HCT116 (cell line): ENCODE measurements around the gene SERPINE3. TPM values are rescaled to one million over a fixed set of nuclear protein-coding genes. Genes with fewer than 3 reads are reported as not detected.

Experiments used
- ATAC-seq: fragments of 200-7000 bp; cut with Tn5 transposase; 2 replicates; pipeline ENCODE4 v1.9.1; 2020; ENCODE audit warnings: mild to moderate bottlenecking, moderate library complexity
- BruUV-seq: library from RNA; stranded (reverse); fragments of 400-500 nt; replicated peaks from 2 replicates; lab custom pipeline; 2021; lab: Mats Ljungman, UMichigan
- CTCF ChIA-PET: fragments of 300-600 bp; sonication (Branson Sonifier 250); formaldehyde crosslinking; loops from one replicate; lab custom pipeline; 2021; ENCODE audit warnings: antibody characterized with exemption; lab: Charles Lee
- POLR2A ChIA-PET: fragments of 300-600, 350-600 bp; sonication (Branson Sonifier 250); formaldehyde crosslinking; loops from one replicate; lab custom pipeline; 2021; ENCODE audit warnings: antibody characterized with exemption; lab: Charles Lee
- RAD21 ChIA-PET, 2 experiments: fragments of 300-600 bp; sonication (Branson Sonifier 250); formaldehyde crosslinking; loops; one replicate each; lab custom pipeline; 2023; ENCODE audit warnings: low total read pairs in 2 of 2; ENCODE audit not compliant: uncharacterized antibody in 2 of 2, unreplicated experiment in 2 of 2, low non-redundant PET in 1 of 2; lab: Charles Lee
- DNase-seq: peaks from one replicate; pipeline ENCODE4 v3.0.0-alpha.2; 2010; ENCODE audit warnings: low read depth, low spot score
- H2AFZ ChIP-seq: fragments of 200-600 bp; shearing (Covaris generic), sonication (generic); 2 replicates; pipeline ENCODE4 v1.6.1; 2017; ENCODE audit warnings: low read depth, mixed run types, mixed read lengths, antibody characterized with exemption, low read length; ENCODE audit not compliant: poor library complexity, severe bottlenecking
- H3K27ac ChIP-seq: 2 replicates; pipeline ENCODE4 v1.5.1; 2012; ENCODE audit warnings: low read depth, low read length
- H3K27me3 ChIP-seq: fragments of 200-600 bp; sonication (generic); 2 replicates; pipeline ENCODE4 v1.6.1; 2016; ENCODE audit warnings: mixed run types, low read length, mixed read lengths; ENCODE audit not compliant: insufficient read depth
- H3K36me3 ChIP-seq, 2 experiments: fragments of 200-500 bp in 1 of 2; fragments of 200-600 bp in 1 of 2; sonication (Bioruptor generic) in 1 of 2; sonication (generic) in 1 of 2; 2 replicates each; pipeline versions ENCODE4 v1.5.1 to v1.6.1; 2014 to 2016; ENCODE audit warnings: low read length in 2 of 2, inconsistent platforms in 1 of 2, mixed read lengths in 1 of 2, mixed run types in 1 of 2; ENCODE audit not compliant: insufficient read depth in 2 of 2, control insufficient read depth in 1 of 2
- H3K4me1 ChIP-seq, 2 experiments: fragments of 200-600 bp in 1 of 2; sonication (generic) in 1 of 2; 2 replicates each; pipeline versions ENCODE4 v1.5.1 to v1.6.1; 2012 to 2017; ENCODE audit warnings: low read length in 2 of 2, inconsistent platforms in 1 of 2, mild to moderate bottlenecking in 1 of 2, mixed read lengths in 1 of 2, mixed run types in 1 of 2, moderate library complexity in 1 of 2; ENCODE audit not compliant: insufficient read depth in 2 of 2, control insufficient read depth in 1 of 2
- H3K4me2 ChIP-seq: fragments of 200-600 bp; sonication (generic); 2 replicates; pipeline ENCODE4 v1.6.1; 2017; ENCODE audit warnings: mixed run types, low read length, mixed read lengths
- H3K4me3 ChIP-seq, 2 experiments: fragments of 200-600 bp in 1 of 2; sonication (generic) in 1 of 2; replicated peaks in 1 of 2; 2 replicates each; pipeline ENCODE4 v1.5.1; 2011 to 2016; ENCODE audit warnings: low read length in 2 of 2, control low read depth in 1 of 2, low read depth in 1 of 2, mild to moderate bottlenecking in 1 of 2, mixed read lengths in 1 of 2, mixed run types in 1 of 2
- H3K79me2 ChIP-seq: fragments of 200-600 bp; sonication (generic); 2 replicates; pipeline ENCODE4 v1.6.1; 2017; ENCODE audit warnings: mild to moderate bottlenecking, mixed run types, low read length, moderate library complexity, mixed read lengths; ENCODE audit not compliant: insufficient read depth
- H3K9ac ChIP-seq: fragments of 200-600 bp; sonication (generic); 2 replicates; pipeline ENCODE4 v1.6.1; 2016; ENCODE audit warnings: low read length, mixed read lengths
- H3K9me2 ChIP-seq: fragments of 200-600 bp; sonication (generic), shearing (Covaris generic); 2 replicates; pipeline ENCODE4 v1.6.1; 2017; ENCODE audit warnings: mixed run types, mild to moderate bottlenecking, moderate library complexity; ENCODE audit not compliant: insufficient read depth
- H3K9me3 ChIP-seq, 2 experiments: fragments of 200-500 bp in 1 of 2; fragments of 200-600 bp in 1 of 2; sonication (Bioruptor generic) in 1 of 2; sonication (generic) in 1 of 2; 2 replicates each; pipeline ENCODE4 v1.6.1; 2014 to 2017; ENCODE audit warnings: low read length in 2 of 2, mixed read lengths in 2 of 2, inconsistent platforms in 1 of 2, low read depth in 1 of 2, mild to moderate bottlenecking in 1 of 2, mixed run types in 1 of 2, moderate library complexity in 1 of 2; ENCODE audit not compliant: control insufficient read depth in 1 of 2, insufficient read depth in 1 of 2
- H4K20me1 ChIP-seq: fragments of 200-600 bp; sonication (generic), shearing (Covaris generic); 2 replicates; pipeline ENCODE4 v1.6.1; 2017; ENCODE audit warnings: mixed run types, mild to moderate bottlenecking, moderate library complexity; ENCODE audit not compliant: insufficient read depth
- CEBPB ChIP-seq: IDR thresholded peaks from 2 replicates; pipeline ENCODE4 v1.6.1; 2012; ENCODE audit warnings: low read depth
- EGR1 ChIP-seq: IDR thresholded peaks from 2 replicates; pipeline ENCODE4 v1.6.1; 2012; ENCODE audit warnings: low read depth
- ELF1 ChIP-seq: IDR thresholded peaks from 2 replicates; pipeline ENCODE4 v1.6.1; 2012; ENCODE audit warnings: low read depth, borderline replicate concordance
- EZH2 ChIP-seq: fragments of 200-600 bp; sonication (generic); IDR thresholded peaks from 2 replicates; pipeline ENCODE4 v1.6.1; 2017; ENCODE audit warnings: antibody characterized with exemption, mixed run types
- FOSL1 ChIP-seq: IDR thresholded peaks from 2 replicates; pipeline ENCODE4 v1.6.1; 2012; ENCODE audit warnings: low read depth
- POLR2AphosphoS5 ChIP-seq: IDR thresholded peaks from 2 replicates; pipeline ENCODE4 v1.6.1; 2011; ENCODE audit warnings: mild to moderate bottlenecking, low read depth, low read length, moderate library complexity
- RAD21 ChIP-seq: IDR thresholded peaks from 2 replicates; pipeline ENCODE4 v1.6.1; 2012; ENCODE audit warnings: low read depth, mild to moderate bottlenecking
- SIN3A ChIP-seq: IDR thresholded peaks from 2 replicates; pipeline ENCODE4 v1.6.1; 2012; ENCODE audit warnings: low read depth
- SP1 ChIP-seq: IDR thresholded peaks from 2 replicates; pipeline ENCODE4 v1.6.1; 2012; ENCODE audit warnings: low read depth
- SRF ChIP-seq: IDR thresholded peaks from 2 replicates; pipeline ENCODE4 v1.6.1; 2012; ENCODE audit warnings: low read depth
- TCF7L2 ChIP-seq: IDR thresholded peaks from 2 replicates; pipeline ENCODE4 v1.7.0; 2011; ENCODE audit warnings: borderline replicate concordance, inconsistent platforms; ENCODE audit not compliant: insufficient read depth, insufficient read length; ENCODE audit errors: extremely low read depth
- YY1 ChIP-seq: IDR thresholded peaks from 2 replicates; pipeline ENCODE4 v1.6.1; 2011; ENCODE audit warnings: low read length, low read depth, moderate library complexity, mild to moderate bottlenecking; ENCODE audit not compliant: insufficient replicate concordance; ENCODE audit errors: extremely low read depth
- ZBTB33 ChIP-seq: IDR thresholded peaks from 2 replicates; pipeline ENCODE4 v1.6.1; 2011; ENCODE audit warnings: mild to moderate bottlenecking, low read length, moderate library complexity; ENCODE audit not compliant: insufficient replicate concordance; ENCODE audit errors: extremely low read depth
- ZNF274 ChIP-seq: fragments of 200-500 bp; sonication (Bioruptor generic); IDR thresholded peaks from 2 replicates; pipeline ENCODE4 v1.6.1; 2014; ENCODE audit warnings: mild to moderate bottlenecking, low read depth, low read length, inconsistent platforms
- intact Hi-C: fragments of 100-400 bp; cut with micrococcal nuclease; formaldehyde crosslinking; loops from 2 replicates; pipeline ENCODE4 v1.10.0; 2022
- total RNA-seq: library from RNA; stranded (reverse); gene quantifications from one replicate; pipeline ENCODE4 v1.2.1, GENCODE V29; 2021; ENCODE audit not compliant: unreplicated experiment
- TF ChIP-seq, protein P1 (sequence below): IDR thresholded peaks from 2 replicates; pipeline ENCODE4 v1.6.1; 2012
- TF ChIP-seq, protein P2 (sequence below), 3 experiments: fragments of 200-600 bp in 1 of 3; sonication (generic) in 1 of 3; IDR thresholded peaks in 2 of 3; conservative IDR thresholded peaks in 1 of 3; 2 replicates each; pipeline ENCODE4 v1.5.1; 2012 to 2017; ENCODE audit warnings: low read depth in 2 of 3, low read length in 2 of 3, antibody characterized with exemption in 1 of 3, borderline replicate concordance in 1 of 3, control low read depth in 1 of 3, mild to moderate bottlenecking in 1 of 3, mixed read lengths in 1 of 3, mixed run types in 1 of 3, moderate library complexity in 1 of 3; ENCODE audit not compliant: insufficient read depth in 1 of 3

SERPINE3 gene
- total RNA-seq, 1 experiment from 2014 or later: not detected

- H3K4me3 ChIP-seq: no peak overlapping the region
- H3K79me2 ChIP-seq: no peaks in the 10 kb centered on the region
- no peaks in the 10 kb centered on the region for H3K4me1 ChIP-seq
- no peak overlapping the region for H2AFZ ChIP-seq
- POLR2A ChIA-PET: no interaction called here
- no peak overlapping the region for H3K4me2 ChIP-seq
- H3K9ac ChIP-seq: no peak overlapping the region
- TF ChIP-seq RAD21 (no peak), SP1 (no peak), SIN3A (no peak), EZH2 (no peak), YY1 (no peak)
- CTCF ChIA-PET: interaction anchor here (0.6 kb wide), 1 partner anchor 47 kb away, joined by 3 read pairs; no protein-coding TSS in a partner anchor
- H3K36me3 ChIP-seq: no peaks in the 10 kb centered on the region
- no peak for DNase-seq
- H3K27me3 ChIP-seq: no peaks in the 10 kb centered on the region
- H4K20me1 ChIP-seq: no peaks in the 10 kb centered on the region
- no peaks in the 10 kb centered on the region for H3K9me2 ChIP-seq
- RAD21 ChIA-PET: no interaction called here
- no TSS peak for BruUV-seq
- no peak overlapping the region for H3K27ac ChIP-seq
- intact Hi-C loops: no loop called here
- no peak for ATAC-seq
- H3K9me3 ChIP-seq: no peaks in the 10 kb centered on the region
These were observed 6.7 kb upstream of the SERPINE3 start for GRCh38 chr13:51332566-51333361.

- ATAC-seq (no peak), DNase-seq (no peak)
- no TSS peak for BruUV-seq
- Histone ChIP-seq H2AFZ (no peak overlapping the region), H3K27ac (no peak overlapping the region), H3K4me3 (no peak overlapping the region), H3K9me2 (no peaks in the 10 kb centered on the region), H4K20me1 (no peaks in the 10 kb centered on the region), H3K4me1 (no peaks in the 10 kb centered on the region), H3K27me3 (no peaks in the 10 kb centered on the region), H3K9me3 (no peaks in the 10 kb centered on the region), H3K79me2 (no peaks in the 10 kb centered on the region), H3K9ac (no peak overlapping the region), H3K4me2 (no peak overlapping the region), H3K36me3 (no peaks in the 10 kb centered on the region)
- ChIA-PET POLR2A (no interaction called here), CTCF (no interaction called here), RAD21 (no interaction called here)
- intact Hi-C loops: no loop called here
- TF ChIP-seq POLR2AphosphoS5 (no peak), RAD21 (no peak), ZBTB33 (no peak), ELF1 (no peak), TCF7L2 (no peak), ZNF274 (no peak), SRF (no peak), YY1 (no peak), FOSL1 (no peak), CEBPB (no peak), EGR1 (no peak)
- TF ChIP-seq, protein P1, sequence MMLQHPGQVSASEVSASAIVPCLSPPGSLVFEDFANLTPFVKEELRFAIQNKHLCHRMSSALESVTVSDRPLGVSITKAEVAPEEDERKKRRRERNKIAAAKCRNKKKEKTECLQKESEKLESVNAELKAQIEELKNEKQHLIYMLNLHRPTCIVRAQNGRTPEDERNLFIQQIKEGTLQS: no peak
- TF ChIP-seq, protein P2, sequence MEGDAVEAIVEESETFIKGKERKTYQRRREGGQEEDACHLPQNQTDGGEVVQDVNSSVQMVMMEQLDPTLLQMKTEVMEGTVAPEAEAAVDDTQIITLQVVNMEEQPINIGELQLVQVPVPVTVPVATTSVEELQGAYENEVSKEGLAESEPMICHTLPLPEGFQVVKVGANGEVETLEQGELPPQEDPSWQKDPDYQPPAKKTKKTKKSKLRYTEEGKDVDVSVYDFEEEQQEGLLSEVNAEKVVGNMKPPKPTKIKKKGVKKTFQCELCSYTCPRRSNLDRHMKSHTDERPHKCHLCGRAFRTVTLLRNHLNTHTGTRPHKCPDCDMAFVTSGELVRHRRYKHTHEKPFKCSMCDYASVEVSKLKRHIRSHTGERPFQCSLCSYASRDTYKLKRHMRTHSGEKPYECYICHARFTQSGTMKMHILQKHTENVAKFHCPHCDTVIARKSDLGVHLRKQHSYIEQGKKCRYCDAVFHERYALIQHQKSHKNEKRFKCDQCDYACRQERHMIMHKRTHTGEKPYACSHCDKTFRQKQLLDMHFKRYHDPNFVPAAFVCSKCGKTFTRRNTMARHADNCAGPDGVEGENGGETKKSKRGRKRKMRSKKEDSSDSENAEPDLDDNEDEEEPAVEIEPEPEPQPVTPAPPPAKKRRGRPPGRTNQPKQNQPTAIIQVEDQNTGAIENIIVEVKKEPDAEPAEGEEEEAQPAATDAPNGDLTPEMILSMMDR (IDR thresholded peaks at IDR 0.05 in 2 of 3, conservative IDR thresholded peaks at IDR 0.05 in 1 of 3; ENCODE audit: borderline replicate concordance in 1 of 3, insufficient read depth in 1 of 3, low read depth in 2 of 3, low read length in 2 of 3): no peak
These were observed 6.1 kb upstream of the SERPINE3 start for GRCh38 chr13:51333421-51333820.
